HepG2 (cell line): ENCODE results near the gene MYLK.

Experiments
- ASH2L ChIP-seq: fragments of 300-600, 200-600 bp; sonication (generic); IDR thresholded peaks from 2 replicates; pipeline ENCODE4 v1.7.0; 2017; ENCODE audit warnings: low read depth, mild to moderate bottlenecking, moderate library complexity, mixed read lengths, low read length; ENCODE audit not compliant: insufficient read length
- ATF3 ChIP-seq: sonication (generic); formaldehyde crosslinking; IDR thresholded peaks from 2 replicates; pipeline ENCODE4 v1.4.0; 2020; ENCODE audit warnings: missing genetic modification reagents
- CEBPB ChIP-seq: IDR thresholded peaks from 2 replicates; pipeline ENCODE4 v1.6.1; 2011; ENCODE audit warnings: low read depth, low read length, improper control_type of control experiment, borderline replicate concordance
- CTCF ChIP-seq: sonication (generic); formaldehyde crosslinking; IDR thresholded peaks from 2 replicates; pipeline ENCODE4 v1.5.0; 2020; ENCODE audit warnings: mild to moderate bottlenecking, missing genetic modification reagents, moderate library complexity
- EZH2 ChIP-seq: conservative IDR thresholded peaks from 2 replicates; pipeline ENCODE4 v1.6.1; 2012; ENCODE audit warnings: mild to moderate bottlenecking, low read depth, low read length, moderate library complexity
- IRF2 ChIP-seq: IDR thresholded peaks from 2 replicates; pipeline ENCODE4 v1.6.1; 2018; ENCODE audit warnings: missing genetic modification reagents, missing compliant biosample characterization
- NFE2L1 ChIP-seq: sonication (generic); formaldehyde crosslinking; IDR thresholded peaks from 2 replicates; pipeline ENCODE4 v1.4.0; 2020; ENCODE audit warnings: missing genetic modification reagents, mild to moderate bottlenecking, borderline replicate concordance
- NFRKB ChIP-seq: fragments of 450-650 bp; IDR thresholded peaks from 2 replicates; pipeline ENCODE4 v1.6.1; 2017
- SIN3A ChIP-seq: IDR thresholded peaks from 2 replicates; pipeline ENCODE4 v1.6.1; 2011; ENCODE audit warnings: low read depth, mild to moderate bottlenecking, control low read depth, low read length, borderline replicate concordance
- TARDBP ChIP-seq: sonication (generic); formaldehyde crosslinking; IDR thresholded peaks from 2 replicates; pipeline ENCODE4 v1.8.0; 2022; ENCODE audit warnings: mild to moderate bottlenecking, missing genetic modification reagents
- ZBTB2 ChIP-seq: sonication (generic); formaldehyde crosslinking; IDR thresholded peaks from 2 replicates; pipeline ENCODE4 v1.8.0; 2022; ENCODE audit warnings: low read depth, missing genetic modification reagents
- ZBTB7A ChIP-seq: sonication (generic); formaldehyde crosslinking; IDR thresholded peaks from 2 replicates; pipeline ENCODE4 v1.8.0; 2022; ENCODE audit warnings: mild to moderate bottlenecking, missing genetic modification reagents
- ZNF446 ChIP-seq: sonication (generic); formaldehyde crosslinking; IDR thresholded peaks from 2 replicates; pipeline ENCODE4 v1.5.0; 2020; ENCODE audit warnings: mild to moderate bottlenecking, missing genetic modification reagents
- ZNF670 ChIP-seq: sonication (generic); formaldehyde crosslinking; IDR thresholded peaks from 2 replicates; pipeline ENCODE4 v1.8.0; 2022; ENCODE audit warnings: mild to moderate bottlenecking, missing genetic modification reagents, borderline replicate concordance

GRCh38 chr3:123720638-123721037, 163.5 kb downstream of the MYLK start:
- no peak for TF ChIP-seq ATF3 (CRISPR knock-in tag)
- TF ChIP-seq ZNF670 (CRISPR knock-in tag): no peak
- no peak for TF ChIP-seq NFRKB
- no peak for TF ChIP-seq EZH2
- TF ChIP-seq CTCF (CRISPR knock-in tag): no peak
- no peak for TF ChIP-seq ZBTB2 (CRISPR knock-in tag)
- TF ChIP-seq ASH2L: no peak
- no peak for TF ChIP-seq SIN3A
- TF ChIP-seq CEBPB: no peak
- no peak for TF ChIP-seq TARDBP (CRISPR knock-in tag)
- TF ChIP-seq NFE2L1 (CRISPR knock-in tag): no peak
- no peak for TF ChIP-seq IRF2
- TF ChIP-seq ZNF446 (CRISPR knock-in tag): no peak
- no peak for TF ChIP-seq ZBTB7A (CRISPR knock-in tag)
